Epidermal melanocyte (primary cell): Measurements from ENCODE around the gene HOXB6.
A peak's percentile ranks its signal among the peaks of the same experiment; 100 is the strongest.

Source experiments
- DNase-seq: peaks from one replicate; pipeline ENCODE4 v3.0.0; 2011; ENCODE audit warnings: low spot score; ENCODE audit not compliant: insufficient read length

Gene HOXB6

GRCh38 chr17:48604770-48605329 is at the start of gene HOXB6:
TSS of gene HOXB6 (minus strand) at chr17:48604986. CDS start at chr17:48598150, 6,836 bp downstream.
- no peak for DNase-seq

GRCh38 chr17:48649741-48650140 is 45.0 kb upstream of the HOXB6 start:
- no peak for DNase-seq

GRCh38 chr17:48647963-48648245 is 43.1 kb upstream of the HOXB6 start:
- no peak for DNase-seq

- DNase-seq: peak; percentile 19
These were observed 42.5 kb upstream of the HOXB6 start for GRCh38 chr17:48647103-48647962.

- peak; percentile 13 for DNase-seq
These were observed 41.7 kb upstream of the HOXB6 start for GRCh38 chr17:48646183-48647102.

GRCh38 chr17:48645639-48646182 is 40.9 kb upstream of the HOXB6 start:
- DNase-seq: peak; percentile 14

GRCh38 chr17:48644910-48645557 is 40.2 kb upstream of the HOXB6 start:
- DNase-seq: peak; percentile 11

- DNase-seq: no peak
These were observed 39.4 kb upstream of the HOXB6 start for GRCh38 chr17:48644159-48644558.

- DNase-seq: no peak
These were observed 38.9 kb upstream of the HOXB6 start for GRCh38 chr17:48643697-48644012.

GRCh38 chr17:48642843-48643696 is 38.3 kb upstream of the HOXB6 start:
- DNase-seq: no peak

GRCh38 chr17:48642059-48642842 is 37.5 kb upstream of the HOXB6 start:
- no peak for DNase-seq

- no peak for DNase-seq
These were observed 36.8 kb upstream of the HOXB6 start for GRCh38 chr17:48641541-48642058.

- DNase-seq: no peak
These were observed 36.0 kb upstream of the HOXB6 start for GRCh38 chr17:48640858-48641180.

GRCh38 chr17:48639982-48640857 is 35.4 kb upstream of the HOXB6 start:
- no peak for DNase-seq

GRCh38 chr17:48639136-48639535 is 34.4 kb upstream of the HOXB6 start:
- no peak for DNase-seq

GRCh38 chr17:48637323-48638260 is 32.8 kb upstream of the HOXB6 start:
- DNase-seq: no peak

- DNase-seq: no peak
These were observed 31.6 kb upstream of the HOXB6 start for GRCh38 chr17:48636177-48637018.
